NCI-H446 treated with DMSO at 0.1 percent for 48 hours (cell line): Measurements from ENCODE around the gene SPINK2.

Experiments
- DNase-seq: peaks from one replicate; lab custom pipeline; 2025; lab: John Stamatoyannopoulos, UW

The SPINK2 gene, protein sequence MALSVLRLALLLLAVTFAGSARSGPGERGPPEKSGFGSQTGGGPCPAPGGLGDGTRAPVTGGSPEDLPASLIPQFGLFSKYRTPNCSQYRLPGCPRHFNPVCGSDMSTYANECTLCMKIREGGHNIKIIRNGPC

DNA sequence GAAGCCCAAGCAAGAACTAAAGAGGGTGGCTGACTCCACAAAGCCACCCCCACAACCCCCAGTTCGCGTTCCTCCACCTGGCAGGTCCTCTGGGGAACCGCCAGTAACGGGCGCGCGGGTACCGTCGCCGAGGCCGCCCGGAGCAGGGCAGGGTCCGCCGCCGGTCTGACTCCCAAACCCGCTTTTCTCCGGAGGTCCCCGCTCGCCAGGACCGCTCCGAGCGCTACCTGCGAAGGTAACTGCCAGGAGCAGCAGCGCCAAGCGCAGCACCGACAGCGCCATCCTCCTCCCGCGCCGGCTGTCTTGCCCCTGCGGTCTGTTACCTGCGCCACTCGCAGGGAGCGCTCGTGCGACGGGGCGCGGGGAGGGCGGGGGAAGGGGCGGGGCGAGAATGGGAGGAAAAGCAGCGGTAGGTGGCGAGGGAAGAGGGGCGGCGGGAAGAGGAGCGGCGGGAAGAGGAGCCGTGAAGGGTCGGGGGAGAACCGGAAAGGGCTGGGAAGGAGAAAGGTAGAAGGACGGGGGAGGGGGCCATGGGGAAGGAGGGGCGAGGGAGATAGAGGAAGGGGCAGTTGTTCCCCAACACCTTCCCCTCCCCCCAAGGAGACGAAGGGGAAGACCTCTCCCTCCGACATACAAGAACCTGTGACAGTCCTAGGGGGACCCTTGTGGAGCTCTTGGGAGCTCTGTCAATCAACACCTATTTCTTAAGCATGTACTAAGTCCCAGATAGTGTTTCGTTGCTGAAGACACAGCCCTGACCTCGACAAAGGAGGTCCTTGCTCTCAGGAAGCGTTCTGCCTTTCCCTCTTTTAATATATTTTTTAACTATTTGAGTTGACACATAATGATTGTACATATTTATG is at the start of gene SPINK2:
Gene SPINK2 (minus strand): TSS at position 321 of the 863 bp plus-strand sequence. CDS start 39 bp downstream, at position 282.
- no peak for DNase-seq

DNA sequence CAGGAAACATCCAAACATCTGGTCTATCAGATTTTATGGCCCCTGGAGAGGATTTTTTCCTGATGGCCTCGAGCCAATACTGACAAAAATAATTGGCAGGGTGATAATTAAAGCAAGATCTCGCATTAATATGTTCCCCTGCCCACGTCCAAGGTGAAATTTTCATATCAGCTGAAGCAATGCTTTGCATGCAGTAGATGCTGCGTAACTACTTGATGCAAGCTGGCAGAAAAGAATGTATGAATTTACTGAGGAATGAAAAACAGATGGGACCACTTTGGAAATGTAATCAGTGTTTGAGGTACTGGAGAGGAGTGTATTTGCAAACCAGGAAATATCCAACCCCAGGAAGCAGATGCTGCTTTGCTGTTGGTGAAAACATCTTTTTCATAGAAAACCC is 49.4 kb upstream of the SPINK2 start:
- no peak for DNase-seq

DNA sequence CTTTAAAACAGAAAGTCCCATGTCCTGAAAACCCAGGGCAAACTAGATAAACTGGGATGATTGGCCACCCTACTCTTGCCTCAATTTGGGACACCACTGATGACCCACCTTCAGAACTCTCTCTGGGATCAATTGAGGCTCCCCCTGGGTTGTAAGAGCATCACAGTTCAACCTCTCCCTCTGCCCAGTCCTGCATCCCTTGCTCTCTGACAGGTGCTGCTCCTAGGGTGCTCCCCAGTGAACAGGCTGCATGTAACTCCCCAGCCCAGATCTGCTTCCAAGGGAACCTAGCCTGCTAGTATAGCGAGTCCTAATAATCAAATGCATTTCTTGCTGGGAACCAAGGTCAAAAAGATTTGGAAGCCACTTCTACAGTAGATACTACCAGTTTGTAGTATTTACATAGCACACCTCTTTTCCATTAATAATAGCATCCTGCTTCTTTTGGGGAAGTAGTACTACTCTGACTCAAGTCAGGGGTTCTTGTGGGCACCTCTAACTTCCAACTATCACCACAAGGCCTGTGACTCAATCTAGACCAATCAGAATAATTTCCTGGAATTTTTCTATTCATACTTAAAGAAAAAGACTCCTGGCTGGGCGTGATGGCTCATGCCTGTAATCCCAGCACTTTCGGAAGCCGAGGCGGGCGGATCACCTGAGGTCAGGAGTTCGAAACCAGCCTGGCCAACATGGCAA is 42.1 kb upstream of the SPINK2 start:
- DNase-seq = no peak

DNA sequence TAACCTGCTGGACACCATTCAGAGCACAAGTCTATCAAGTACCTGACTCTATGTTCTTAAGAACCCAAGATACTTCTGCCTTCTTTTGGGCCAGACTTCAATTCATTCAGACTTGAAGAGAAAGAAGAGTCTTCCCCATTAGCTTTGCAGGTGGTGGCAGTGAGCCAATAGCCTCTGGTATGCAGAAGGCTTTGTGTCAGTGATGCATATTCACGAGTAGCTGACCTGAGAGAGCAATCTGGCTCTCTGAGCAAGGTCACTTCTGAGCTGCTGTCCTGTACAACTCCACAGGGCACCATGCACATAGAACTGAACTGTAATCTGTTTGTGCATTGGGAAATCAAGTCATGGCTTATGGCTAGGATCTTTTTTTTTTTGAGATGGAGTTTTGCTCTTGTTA is 39.9 kb upstream of the SPINK2 start:
- DNase-seq = no peak

DNA sequence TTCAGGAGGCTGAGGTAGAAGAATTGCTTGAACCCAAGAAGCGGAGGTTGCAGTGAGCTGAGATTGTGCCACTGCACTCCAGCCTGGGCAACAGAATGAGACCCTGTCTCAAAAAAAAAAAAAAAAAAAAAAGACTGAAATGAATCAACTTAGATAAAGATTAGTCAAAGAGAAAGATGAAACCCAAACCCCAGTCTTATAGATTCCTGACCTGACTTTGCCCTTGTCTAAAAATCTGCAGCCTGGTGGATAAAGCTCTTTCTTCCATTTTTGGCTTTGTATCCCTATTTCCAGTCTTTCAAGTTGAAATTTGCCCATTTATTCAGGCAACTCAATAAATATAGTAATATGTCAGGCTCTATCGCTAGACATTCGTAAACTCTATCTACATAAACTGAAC is 39.3 kb upstream of the SPINK2 start:
- DNase-seq = no peak

DNA sequence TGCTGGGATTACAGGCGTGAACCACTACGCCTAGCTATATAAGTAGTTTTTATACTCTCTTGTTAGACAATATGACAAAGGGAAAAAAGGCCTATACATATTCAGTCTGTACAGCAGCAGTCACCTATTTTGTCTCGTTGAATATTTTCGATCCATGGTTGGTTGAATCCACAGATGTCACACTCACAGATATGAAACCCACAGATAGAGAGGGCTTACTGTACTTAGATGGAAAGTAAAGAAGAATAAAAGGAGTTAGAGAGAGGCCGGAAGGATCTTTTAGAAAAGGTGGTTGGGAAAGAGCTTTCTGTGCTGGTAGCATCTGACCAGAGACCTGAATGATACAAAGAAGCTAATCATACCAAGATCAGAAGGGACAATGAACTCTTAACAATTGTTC is 38.3 kb upstream of the SPINK2 start:
- DNase-seq = no peak

DNA sequence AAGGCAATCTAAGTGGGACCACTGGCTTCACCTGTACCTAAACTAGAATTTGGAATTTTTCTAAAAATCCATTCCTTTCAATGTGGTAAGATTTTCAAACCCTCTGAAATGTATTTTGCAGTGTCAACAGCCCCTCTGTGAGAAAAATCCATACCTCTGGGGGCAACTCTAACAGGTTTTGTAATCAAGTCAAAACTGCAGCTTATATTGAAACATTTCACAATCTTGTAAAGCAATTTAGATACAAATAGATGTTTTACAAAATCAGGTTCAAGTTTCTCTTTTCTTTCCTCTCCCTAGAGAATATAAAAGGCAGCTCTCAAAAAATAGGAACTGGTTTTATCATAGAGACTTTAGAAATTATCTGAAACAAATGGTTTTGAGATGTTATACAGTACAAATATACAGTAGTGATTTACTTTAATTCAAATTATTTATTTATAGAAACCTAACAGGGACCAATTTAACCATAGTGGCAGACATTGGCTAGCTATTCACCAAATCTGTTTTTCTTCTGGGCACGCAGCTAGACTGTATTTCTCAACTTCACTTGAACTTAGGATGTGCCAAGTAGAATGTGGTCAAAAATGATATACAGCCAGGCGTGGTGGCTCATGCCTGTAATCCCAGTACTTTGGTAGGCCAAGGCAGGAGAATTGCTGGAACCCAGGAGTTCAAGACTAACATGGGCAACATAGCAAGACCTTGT is 36.3 kb upstream of the SPINK2 start:
- DNase-seq = no peak

DNA sequence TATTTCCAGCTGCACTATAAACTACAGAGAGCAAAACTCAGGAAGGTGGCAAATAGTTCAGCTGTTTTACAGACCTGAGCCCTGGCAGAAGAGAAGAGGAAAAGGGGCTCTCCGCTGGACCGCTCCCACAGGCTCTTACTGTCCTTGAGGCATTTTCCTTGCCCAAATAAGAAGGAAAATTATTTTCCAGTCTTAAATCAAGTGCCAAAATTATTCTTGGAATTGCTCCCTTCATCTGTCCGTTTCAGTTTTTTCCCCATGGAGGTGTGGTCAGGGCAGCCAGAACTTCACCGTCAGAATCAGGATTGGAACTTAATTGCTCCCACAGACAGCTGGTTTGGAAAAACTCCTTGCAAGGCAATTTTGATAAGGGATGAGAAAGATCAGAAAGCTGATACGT is 35.2 kb upstream of the SPINK2 start:
- no peak for DNase-seq

DNA sequence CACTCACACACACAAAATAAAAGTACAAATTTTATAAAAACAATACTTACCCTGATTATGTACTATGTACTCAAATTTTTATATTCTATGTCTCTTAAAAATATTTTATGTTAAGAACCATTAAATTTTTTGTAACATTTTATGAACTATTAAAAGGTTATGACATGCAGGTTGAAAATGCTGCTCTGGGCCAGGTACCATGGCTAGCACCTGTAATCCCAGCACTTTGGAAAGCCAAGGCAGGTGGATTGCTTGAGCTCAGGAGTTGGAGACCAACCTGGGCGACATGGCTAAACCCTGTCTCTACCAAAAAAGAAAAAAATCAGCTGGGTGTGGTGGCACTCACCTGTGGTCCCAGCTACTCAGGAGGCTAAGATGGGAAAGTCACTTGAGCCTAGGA is 29.4 kb upstream of the SPINK2 start:
- DNase-seq = no peak

DNA sequence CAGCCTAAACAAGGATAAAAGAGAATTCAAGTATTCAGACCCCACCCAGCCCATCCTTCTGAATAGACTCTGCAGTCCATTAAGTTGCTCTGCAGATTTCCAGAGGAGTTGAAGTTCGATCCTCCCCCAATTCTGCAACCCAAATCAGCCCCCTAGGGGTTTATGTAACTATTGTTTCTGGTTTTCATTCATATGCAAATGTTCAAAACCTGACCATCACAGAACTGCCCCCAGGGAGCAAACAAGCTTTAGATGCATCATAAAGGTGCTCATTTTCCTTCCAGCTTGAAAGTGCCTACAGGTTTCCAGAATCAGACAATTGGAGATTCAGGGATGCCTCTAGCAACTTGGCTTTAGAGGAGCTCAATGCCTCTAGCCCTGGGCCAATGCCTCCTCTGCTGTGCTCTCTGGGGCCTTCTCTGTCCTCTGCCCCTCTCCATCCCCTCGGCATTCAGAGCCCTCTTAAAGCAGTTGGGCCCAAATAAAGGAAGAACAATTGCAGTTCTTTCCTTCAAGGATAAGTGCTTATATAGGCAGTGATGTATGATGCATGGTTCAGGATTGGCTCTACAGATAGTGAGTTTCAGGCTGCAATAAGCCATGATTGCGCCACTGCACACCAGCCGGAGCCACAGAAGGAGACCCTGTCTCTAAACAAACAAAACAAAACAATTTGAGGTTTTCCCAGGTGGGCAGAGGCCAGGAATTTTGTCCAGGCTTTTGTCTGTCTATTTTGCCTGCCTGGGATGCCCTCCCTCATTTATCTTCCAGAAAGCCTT is 23.5 kb upstream of the SPINK2 start:
- no peak for DNase-seq

DNA sequence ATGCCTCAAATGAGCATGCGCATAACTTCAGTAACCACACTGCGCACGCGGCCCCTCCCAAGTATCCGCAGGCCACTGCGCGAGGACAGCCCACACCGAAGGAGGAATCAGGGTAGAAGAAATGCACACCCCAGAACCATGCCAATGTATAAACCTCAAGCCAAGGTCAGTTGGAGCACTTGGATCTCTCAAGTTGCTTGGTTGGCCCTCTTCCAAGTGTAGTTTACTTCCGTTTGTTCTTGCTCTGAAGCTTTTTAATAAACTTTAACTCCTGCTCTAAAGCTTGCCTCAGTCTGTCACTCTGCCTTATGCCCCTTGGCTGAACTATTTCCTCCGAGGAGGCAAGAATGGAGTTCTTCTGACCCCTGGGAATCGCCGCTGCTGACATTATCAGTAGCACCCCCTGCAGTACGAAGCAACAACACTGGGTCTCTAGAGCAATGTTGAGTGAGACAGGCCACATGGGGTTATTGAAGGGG is 22.0 kb upstream of the SPINK2 start:
- DNase-seq = no peak

DNA sequence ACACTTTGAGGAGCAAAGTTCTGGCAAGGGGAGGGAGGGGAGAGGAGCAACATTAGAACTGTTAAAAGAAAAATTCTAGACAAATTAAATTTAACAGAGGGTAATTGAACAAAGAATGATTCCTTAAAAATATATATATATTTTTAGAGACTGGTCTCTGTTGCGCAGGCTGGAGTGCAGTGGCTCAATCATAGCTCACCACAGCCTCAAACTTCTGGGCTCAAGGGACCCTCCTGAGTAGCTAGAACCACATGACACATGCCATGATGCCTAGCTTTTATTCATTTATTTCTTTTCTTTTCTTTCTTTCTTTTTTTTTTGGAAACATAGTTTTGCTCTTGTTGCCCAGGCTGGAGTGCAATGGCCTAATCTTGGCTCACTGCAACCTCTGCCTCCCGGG is 19.1 kb upstream of the SPINK2 start:
- no peak for DNase-seq

DNA sequence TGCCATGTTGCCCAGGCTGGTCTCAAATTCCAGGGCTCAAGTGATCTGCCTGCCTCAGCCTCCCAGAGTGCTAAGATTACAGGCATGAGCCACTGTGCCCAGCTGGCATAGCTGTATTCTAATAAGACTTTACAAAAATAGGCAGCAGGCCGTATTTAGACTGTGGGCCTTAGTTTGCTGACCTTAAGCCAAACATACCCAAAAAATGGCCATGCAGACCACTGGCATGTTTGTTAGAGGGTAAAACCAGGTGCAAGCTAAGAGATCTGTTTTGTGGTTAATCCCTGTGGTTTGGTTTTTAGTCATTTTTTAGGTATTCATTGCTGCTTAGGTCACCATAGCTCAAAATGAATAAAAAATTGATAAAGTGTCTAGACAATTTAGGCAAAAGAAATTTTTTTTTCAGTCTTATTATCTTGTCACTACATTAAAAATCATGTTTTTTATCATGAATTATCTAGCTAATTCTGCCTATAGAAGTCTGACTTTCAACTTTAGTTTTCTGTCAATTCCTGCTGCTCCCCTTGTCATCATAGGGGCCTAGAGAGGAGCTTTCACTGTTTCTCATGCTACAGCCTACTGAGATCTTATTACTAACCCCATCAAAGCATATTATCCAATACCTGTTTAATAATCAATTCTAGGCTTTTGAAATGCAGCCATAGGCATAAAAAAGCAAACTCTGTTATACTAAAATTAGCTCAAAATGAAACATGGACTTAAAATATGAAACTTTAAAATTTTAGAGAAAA is 7.5 kb upstream of the SPINK2 start:
- no peak for DNase-seq

DNA sequence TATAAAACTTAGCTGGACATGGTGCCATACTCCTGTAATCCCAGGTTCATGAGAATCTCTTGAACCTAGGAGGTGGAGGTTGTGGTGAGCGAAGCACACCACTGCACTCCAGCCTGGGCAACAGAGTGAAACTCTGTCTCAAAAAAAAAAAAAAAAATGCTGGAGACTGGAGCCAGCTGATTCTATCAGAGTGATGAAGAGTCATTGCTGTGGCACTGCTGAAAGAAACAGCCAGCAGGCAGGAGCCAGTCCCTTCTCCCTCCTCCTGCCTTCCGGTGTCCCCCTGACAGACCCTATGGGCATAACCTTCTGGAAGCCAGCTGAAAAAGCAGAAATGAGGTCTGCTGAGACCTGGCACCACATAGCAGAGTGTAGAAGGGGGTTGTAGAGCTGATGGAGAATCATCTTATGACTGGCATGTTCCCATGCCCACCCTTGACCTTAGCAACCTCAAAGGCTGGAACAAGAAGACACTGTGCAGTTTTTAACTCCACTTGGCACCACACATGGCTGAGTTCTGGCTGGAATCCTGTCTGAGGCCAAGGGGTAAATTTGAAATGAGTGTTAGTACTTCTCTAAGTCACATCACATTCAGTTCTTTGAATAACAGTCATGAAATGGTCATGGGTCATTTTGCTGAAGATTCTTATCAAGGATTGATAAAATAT is 2.6 kb upstream of the SPINK2 start:
- no peak for DNase-seq

DNA sequence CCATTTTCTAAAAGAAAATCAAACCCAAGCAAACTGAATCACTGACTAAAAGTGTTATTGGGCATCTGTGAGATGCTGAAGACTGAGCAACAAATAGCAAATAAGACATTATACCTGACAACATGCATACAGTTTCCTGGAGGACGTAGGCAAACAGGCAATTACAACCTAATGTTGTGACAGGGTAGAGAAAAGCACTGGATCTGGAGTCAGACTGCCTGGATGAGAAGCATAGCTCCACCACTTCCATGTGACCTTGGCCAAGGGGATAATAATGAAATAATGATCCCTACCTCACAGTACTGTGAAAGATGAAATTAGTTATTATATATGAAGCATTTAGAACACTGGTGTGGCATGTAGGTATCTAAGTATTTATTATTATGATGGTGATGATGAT is 2.7 kb downstream of the SPINK2 start:
- DNase-seq = no peak

DNA sequence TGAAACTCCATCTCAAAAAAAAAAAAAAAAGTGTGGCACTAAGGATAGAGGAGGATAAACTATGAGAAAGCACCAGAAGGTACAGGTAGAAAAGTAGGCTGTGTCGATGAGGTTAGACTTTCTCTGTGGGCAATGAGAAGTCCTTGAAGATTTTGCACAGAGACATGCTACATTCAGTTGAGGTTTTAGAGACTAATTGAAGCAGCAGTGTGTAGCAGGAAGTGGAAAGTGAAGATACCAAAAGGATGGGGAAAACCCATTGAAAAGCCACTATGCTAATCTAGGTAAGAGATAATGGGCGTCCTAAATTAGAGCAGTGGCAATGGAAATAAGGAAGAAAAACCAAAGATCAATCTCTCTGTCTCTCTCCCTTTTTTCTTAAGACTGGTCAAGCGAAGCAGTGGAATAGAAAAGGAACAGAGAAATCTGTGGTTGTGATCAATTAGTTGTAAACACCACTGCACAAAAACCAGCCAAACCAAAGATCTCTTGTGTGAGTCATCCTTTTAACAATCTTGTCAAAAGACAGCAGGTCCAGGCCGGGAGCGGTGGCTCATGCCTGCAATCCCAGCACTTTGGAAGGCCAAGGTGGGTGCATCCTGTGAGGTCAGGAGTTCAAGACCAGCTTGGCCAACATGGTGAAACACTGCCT is 3.5 kb downstream of the SPINK2 start:
- no peak for DNase-seq

DNA sequence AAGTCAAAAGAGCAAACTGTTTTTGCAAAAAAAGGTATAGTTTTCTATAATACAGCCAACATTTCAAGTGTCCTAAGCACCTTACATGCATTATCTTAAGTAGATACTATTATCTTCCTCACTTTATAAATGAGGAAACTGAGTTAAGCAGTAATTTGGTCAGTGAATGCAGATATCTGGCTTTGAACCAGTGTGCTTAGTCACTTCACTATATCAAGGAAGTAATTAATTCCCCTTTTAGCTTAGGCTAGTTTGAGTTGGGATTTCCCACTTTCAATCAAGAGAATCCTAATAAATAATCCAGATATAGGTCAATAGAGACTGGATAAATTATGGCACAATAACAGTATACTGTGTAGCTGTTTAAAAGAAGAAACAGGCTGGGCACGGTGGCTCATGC is 14.8 kb downstream of the SPINK2 start:
- DNase-seq = no peak

DNA sequence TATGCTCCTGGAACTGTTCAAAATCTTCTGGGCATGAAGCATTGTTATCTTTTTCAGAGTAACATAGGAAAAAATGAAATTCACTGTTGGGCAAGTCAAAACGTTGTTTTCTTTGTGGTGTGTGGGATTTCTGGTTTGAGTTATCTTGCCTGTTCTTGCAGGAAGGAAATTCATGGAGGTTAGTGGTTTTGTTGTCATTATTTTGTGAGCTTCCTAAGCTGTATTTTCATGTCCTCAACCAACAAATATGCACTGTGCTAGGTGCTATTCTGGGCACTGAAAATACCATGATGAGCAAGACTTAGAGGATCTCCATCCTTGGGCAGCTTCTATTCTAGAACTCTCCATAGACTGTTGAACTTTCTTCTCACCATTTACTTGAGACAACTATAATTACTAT is 16.9 kb downstream of the SPINK2 start:
- no peak for DNase-seq

DNA sequence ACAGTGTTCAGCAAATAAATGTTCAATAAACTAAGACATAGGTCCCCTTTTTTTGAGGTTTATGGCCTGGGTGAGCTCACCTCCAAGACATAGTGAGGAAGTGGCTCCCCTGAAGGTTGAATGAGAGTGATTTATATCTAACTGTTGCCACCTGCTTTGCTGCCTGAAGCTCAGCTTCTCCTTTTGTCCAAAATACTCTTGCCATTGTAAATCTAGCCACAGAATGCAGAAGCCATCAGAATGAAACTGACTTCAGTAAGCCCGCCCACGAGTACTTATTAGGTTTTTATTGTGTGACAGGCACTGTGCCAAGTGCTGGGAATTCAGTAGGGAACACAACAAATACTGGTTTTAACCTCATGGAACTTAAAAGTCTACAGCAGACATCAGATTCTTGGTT is 18.0 kb downstream of the SPINK2 start:
- no peak for DNase-seq
